Fibroblast of lung (primary cell): ENCODE data around the gene TADA2B. TPM values are rescaled to one million over a fixed set of nuclear protein-coding genes. Genes with fewer than 3 reads are reported as not detected.
A peak's percentile ranks its signal among the peaks of the same experiment; 100 is the strongest.

Experiments
- DNase-seq, 2 donors: peaks; one replicate each; pipeline versions ENCODE4 v3.0.0 to v3.0.0-alpha.2; 2010; ENCODE audit warnings: low read depth in 2 of 2
- H2AFZ ChIP-seq: 2 replicates; pipeline ENCODE4 v1.5.1; 2012; ENCODE audit warnings: low read length, control low read depth, inconsistent platforms
- H3K27ac ChIP-seq: 2 replicates; pipeline ENCODE4 v1.5.1; 2011; ENCODE audit warnings: low read length, control low read depth; ENCODE audit not compliant: insufficient read depth
- H3K27me3 ChIP-seq: 2 replicates; pipeline ENCODE4 v1.5.1; 2011; ENCODE audit warnings: mild to moderate bottlenecking, low read length; ENCODE audit not compliant: control insufficient read depth, insufficient read depth
- H3K36me3 ChIP-seq: 2 replicates; pipeline ENCODE4 v1.5.1; 2011; ENCODE audit warnings: low read length; ENCODE audit not compliant: control insufficient read depth, insufficient read depth
- H3K4me1 ChIP-seq: 2 replicates; pipeline ENCODE4 v1.5.1; 2011; ENCODE audit warnings: low read length; ENCODE audit not compliant: control insufficient read depth, insufficient read depth; ENCODE audit errors: extremely low read depth
- H3K4me2 ChIP-seq: 2 replicates; pipeline ENCODE4 v1.5.1; 2011; ENCODE audit warnings: low read length, control low read depth; ENCODE audit not compliant: insufficient read depth; ENCODE audit errors: extremely low read depth
- H3K4me3 ChIP-seq, 4 experiments: fragments of 200-600 bp in 1 of 4; sonication (generic) in 1 of 4; replicated peaks in 1 of 4; 2 replicates each; pipeline ENCODE4 v1.5.1; 2011 to 2016; ENCODE audit warnings: low read length in 4 of 4, low read depth in 3 of 4, mild to moderate bottlenecking in 3 of 4, control low read depth in 2 of 4, inconsistent platforms in 1 of 4, mixed read lengths in 1 of 4; ENCODE audit not compliant: insufficient read depth in 1 of 4; ENCODE audit errors: control extremely low read depth in 1 of 4
- H3K79me2 ChIP-seq: 2 replicates; pipeline ENCODE4 v1.5.1; 2012; ENCODE audit warnings: mild to moderate bottlenecking, low read length, inconsistent platforms; ENCODE audit not compliant: control insufficient read depth, insufficient read depth
- H3K9ac ChIP-seq: 2 replicates; pipeline ENCODE4 v1.5.1; 2011; ENCODE audit warnings: mild to moderate bottlenecking, low read length, control low read depth; ENCODE audit not compliant: insufficient read depth
- H3K9me3 ChIP-seq: 2 replicates; pipeline ENCODE4 v1.5.1; 2012; ENCODE audit warnings: low read depth, low read length; ENCODE audit not compliant: control insufficient read depth, insufficient read depth
- H4K20me1 ChIP-seq: 2 replicates; pipeline ENCODE4 v1.5.1; 2011; ENCODE audit warnings: low read length; ENCODE audit not compliant: control insufficient read depth, insufficient read depth; ENCODE audit errors: extremely low read depth
- CTCF ChIP-seq, 2 donors: IDR thresholded peaks in 1 of 2; conservative IDR thresholded peaks in 1 of 2; 1 replicate in 1 of 2; 2 replicates in 1 of 2; pipeline ENCODE4 v1.5.1; 2011 to 2012; ENCODE audit warnings: low read length in 2 of 2, control low read depth in 1 of 2, inconsistent platforms in 1 of 2, low read depth in 1 of 2, mild to moderate bottlenecking in 1 of 2
- EZH2 ChIP-seq: IDR thresholded peaks from 2 replicates; pipeline ENCODE4 v1.5.1; 2012; ENCODE audit warnings: low read length, control low read depth, mild to moderate bottlenecking; ENCODE audit errors: missing control alignments
- polyA plus RNA-seq, 2 donors: library from polyadenylated mRNA; depleted of rRNA in 1 of 2; stranded (reverse) in 1 of 2; unstranded in 1 of 2; fragments of >200 nt; gene quantifications; 2 replicates each; pipeline ENCODE4 v1.2.1, GENCODE V29; 2011 to 2012; ENCODE audit warnings: missing spikeins in 1 of 2
- total RNA-seq: library from RNA; depleted of rRNA; stranded (reverse); fragments of >200 nt; gene quantifications from 2 replicates; pipeline ENCODE4 v1.2.1, GENCODE V29; 2014

The TADA2B gene
- total and polyA plus RNA-seq, 2 donors (not counting 1 experiment from before 2014, with no cell fraction given) = 8.0 to 12.6 TPM

GRCh38 chr4:7031558-7032449 lies 11.4 kb upstream of the TADA2B start:
- Histone ChIP-seq H3K36me3 (peaks cover 5% of the 10 kb centered on the region), H3K4me1 (peaks cover 6% of the 10 kb centered on the region), H2AFZ (no peak overlapping the region), H3K9ac (no peak overlapping the region), H3K4me2 (no peak overlapping the region), H4K20me1 (no peaks in the 10 kb centered on the region), H3K9me3 (no peaks in the 10 kb centered on the region), H3K27ac (no peak overlapping the region), H3K4me3 (no peak overlapping the region), H3K27me3 (no peaks in the 10 kb centered on the region), H3K79me2 (no peaks in the 10 kb centered on the region)
- peak in 1 of 2 donors; percentile 25 for DNase-seq
- TF ChIP-seq EZH2 (no peak), CTCF (conservative IDR thresholded peaks at IDR 0.05 in 1 of 2, IDR thresholded peaks at IDR 0.05 in 1 of 2; ENCODE audit: low read depth in 1 of 2, low read length in 2 of 2) (no peak)

- Histone ChIP-seq H3K4me1 (peaks cover 6% of the 10 kb centered on the region), H4K20me1 (no peaks in the 10 kb centered on the region), H3K9ac (no peak overlapping the region), H2AFZ (no peak overlapping the region), H3K9me3 (no peaks in the 10 kb centered on the region), H3K4me3 (no peak overlapping the region), H3K4me2 (no peak overlapping the region), H3K79me2 (no peaks in the 10 kb centered on the region), H3K27me3 (no peaks in the 10 kb centered on the region), H3K36me3 (peaks cover 5% of the 10 kb centered on the region), H3K27ac (no peak overlapping the region)
- no peak for DNase-seq
- no peak for TF ChIP-seq EZH2
Observed at GRCh38 chr4:7032596-7032995, 10.6 kb upstream of the TADA2B start.

GRCh38 chr4:7034262-7035081 lies 8.7 kb upstream of the TADA2B start:
- Histone ChIP-seq H3K4me2 (no peak overlapping the region), H3K36me3 (peaks cover 5% of the 10 kb centered on the region), H3K9me3 (no peaks in the 10 kb centered on the region), H3K79me2 (no peaks in the 10 kb centered on the region), H3K4me3 (no peak overlapping the region), H3K27ac (no peak overlapping the region), H4K20me1 (no peaks in the 10 kb centered on the region), H3K4me1 (peaks cover 6% of the 10 kb centered on the region), H3K27me3 (no peaks in the 10 kb centered on the region), H2AFZ (no peak overlapping the region), H3K9ac (no peak overlapping the region)
- no peak for TF ChIP-seq CTCF (conservative IDR thresholded peaks at IDR 0.05 in 1 of 2, IDR thresholded peaks at IDR 0.05 in 1 of 2; ENCODE audit: low read depth in 1 of 2, low read length in 2 of 2)
- no peak for TF ChIP-seq EZH2
- DNase-seq = peak; percentile 24 to 81
